SK-N-SH (cell line): ENCODE data around the gene VPS8.

ENCODE experiments used
- CTCF ChIP-seq: fragments of 200-600 bp; sonication (generic); IDR thresholded peaks from 2 replicates; pipeline ENCODE4 v1.6.1; 2017; ENCODE audit warnings: antibody characterized with exemption, mild to moderate bottlenecking, moderate library complexity
- EP300 ChIP-seq, 2 experiments: IDR thresholded peaks; 2 replicates each; pipeline versions ENCODE4 v1.4.0 to v1.6.1; 2012; ENCODE audit warnings: borderline replicate concordance in 1 of 2, low read depth in 1 of 2, low read length in 1 of 2
- POLR2AphosphoS5 ChIP-seq: IDR thresholded peaks from 2 replicates; pipeline ENCODE4 v1.6.1; 2012; ENCODE audit warnings: low read depth, low read length
- RAD21 ChIP-seq: IDR thresholded peaks from 2 replicates; pipeline ENCODE4 v1.6.1; 2012; ENCODE audit warnings: mild to moderate bottlenecking, low read length
- RCOR1 ChIP-seq: fragments of 150-350 bp; IDR thresholded peaks from 2 replicates; pipeline ENCODE4 v1.6.1; 2017; ENCODE audit warnings: antibody characterized with exemption, low read length
- REST ChIP-seq: IDR thresholded peaks from 2 replicates; pipeline ENCODE4 v1.6.1; 2012; ENCODE audit warnings: mild to moderate bottlenecking, low read depth, low read length, moderate library complexity
- TCF12 ChIP-seq: IDR thresholded peaks from 2 replicates; pipeline ENCODE4 v1.4.0; 2012
- TEAD4 ChIP-seq: IDR thresholded peaks from 2 replicates; pipeline ENCODE4 v1.4.0; 2012; ENCODE audit warnings: mild to moderate bottlenecking, borderline replicate concordance; ENCODE audit not compliant: insufficient read depth
- ZBTB33 ChIP-seq: IDR thresholded peaks from 2 replicates; pipeline ENCODE4 v1.4.0; 2012; ENCODE audit warnings: low read depth, borderline replicate concordance

DNA sequence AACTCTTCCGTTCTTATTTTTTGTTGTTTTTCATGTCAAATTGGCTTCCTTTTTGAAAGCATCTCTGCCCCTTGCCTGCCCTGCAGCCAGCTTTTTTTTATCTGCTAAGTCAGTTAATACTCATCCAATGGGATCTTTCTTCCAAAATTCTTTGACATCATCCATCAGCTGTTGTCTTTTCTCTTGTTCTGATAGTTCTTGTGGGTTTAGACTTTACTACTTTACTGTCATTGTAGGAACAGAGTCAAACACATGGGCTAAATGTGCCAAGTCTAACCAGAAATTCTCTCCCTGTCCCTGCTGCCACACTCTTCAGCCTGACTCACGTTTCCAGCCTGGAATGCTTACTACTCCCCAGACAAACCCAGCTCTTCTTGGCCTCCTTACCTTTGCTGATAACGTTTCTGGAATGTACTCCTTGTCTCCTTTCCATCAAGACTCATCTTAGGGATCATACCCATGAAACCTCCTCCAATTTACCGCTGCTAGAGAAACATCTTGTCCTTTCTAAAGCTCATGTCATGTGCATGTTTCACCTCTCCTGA lies 10.7 kb upstream of the VPS8 start:
- TF ChIP-seq EP300 (IDR thresholded peaks at IDR 0.05; ENCODE audit: borderline replicate concordance in 1 of 2, low read depth in 1 of 2, low read length in 1 of 2), result no peak
- no peak for TF ChIP-seq CTCF
- no peak for TF ChIP-seq RAD21
- TF ChIP-seq TEAD4, result no peak
- no peak for TF ChIP-seq TCF12
- TF ChIP-seq REST, result no peak
- TF ChIP-seq RCOR1, result no peak
- TF ChIP-seq ZBTB33, result no peak
- TF ChIP-seq POLR2AphosphoS5, result no peak
